ENCODE measurements around the gene MPDU1. TPM values are rescaled to one million over a fixed set of nuclear protein-coding genes. Genes with fewer than 3 reads are reported as not detected.

Gene MPDU1
- total and polyA plus RNA-seq, 2 of the 4 experiments (the other 2 are of a cell fraction): 135 to 149 TPM

GRCh38 chr17:7577327-7578199 lies 6.1 kb upstream of the MPDU1 start (continued):
- no peak for TF ChIP-seq FOS (IDR thresholded peaks at IDR 0.05; ENCODE audit: low read depth, low read length)

DNA sequence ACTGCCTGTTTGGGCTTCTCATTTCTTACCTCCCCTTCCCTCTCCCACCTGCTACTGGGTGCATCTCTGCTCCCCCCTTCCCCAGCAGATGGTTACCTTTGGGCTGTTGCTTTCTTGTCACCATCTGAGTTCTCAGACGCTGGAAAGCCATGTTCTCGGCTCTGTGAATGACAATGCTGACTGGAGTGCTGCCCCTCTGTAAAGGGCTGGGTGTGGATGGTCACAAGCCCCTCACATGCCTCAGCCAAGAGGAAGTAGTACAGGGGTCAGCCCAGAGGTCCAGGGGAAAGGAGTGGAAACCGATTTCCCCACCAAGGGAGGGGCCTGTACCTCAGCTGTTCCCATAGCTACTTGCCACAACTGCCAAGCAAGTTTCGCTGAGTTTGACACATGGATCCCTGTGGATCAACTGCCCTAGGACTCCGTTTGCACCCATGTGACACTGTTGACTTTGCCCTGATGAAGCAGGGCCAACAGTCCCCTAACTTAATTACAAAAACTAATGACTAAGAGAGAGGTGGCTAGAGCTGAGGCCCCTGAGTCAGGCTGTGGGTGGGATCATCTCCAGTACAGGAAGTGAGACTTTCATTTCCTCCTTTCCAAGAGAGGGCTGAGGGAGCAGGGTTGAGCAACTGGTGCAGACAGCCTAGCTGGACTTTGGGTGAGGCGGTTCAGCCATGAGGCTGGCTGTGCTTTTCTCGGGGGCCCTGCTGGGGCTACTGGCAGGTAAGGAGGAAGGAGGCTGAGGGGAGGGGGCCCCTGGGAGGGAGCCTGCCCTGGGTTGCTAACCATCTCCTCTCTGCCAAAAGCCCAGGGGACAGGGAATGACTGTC lies 4.4 kb upstream of the MPDU1 start, which contains the start of gene CD68:
Gene CD68, plus strand, starts transcription at position 638 of the 833 bp plus-strand sequence. Its CDS starts 40 bp downstream, at position 678.
- ChIA-PET POLR2A (ENCODE audit: unreplicated experiment) (interaction anchor here (0.8 to 1.2 kb wide), 2 partner anchors 10 to 28 kb away, joined by 3 to 6 read pairs; no protein-coding TSS in a partner anchor), CTCF (interaction anchor here (1.3 kb wide), 1 partner anchor 109 kb away, joined by 4 read pairs; the partner anchor contains the start of genes TP53 and WRAP53)
- Histone ChIP-seq H3K18ac (ENCODE audit: low read depth, low read length) (peak within 1 kb of the TSS; percentile 3; the same call in 1 of the 2 replicates), H2AK9ac (replicated peaks; ENCODE audit: low read depth, low read length, poor library complexity) (peak within 1 kb of the TSS; percentile 86), H3K79me1 (ENCODE audit: low read depth in 1 of 2, low read length in 2 of 2) (peaks cover 13 to 83% of the 10 kb centered on the region in 2 experiments), H3K9me3 (ENCODE audit: control insufficient read depth, insufficient read depth, low read length) (no peaks in the 10 kb centered on the region), H2BK15ac (ENCODE audit: low read depth, low read length) (peak within 1 kb of the TSS; percentile 4; the same call in 2 of the 3 replicates), H2BK5ac (ENCODE audit: low read depth, low read length, poor library complexity, severe bottlenecking) (peak within 1 kb of the TSS; percentile 76), H2BK20ac (ENCODE audit: low read depth, low read length) (no peak within 1 kb of the TSS; the same call in 1 of the 2 replicates), H3K56ac (ENCODE audit: extremely low read depth, insufficient read depth, low read length) (no peak within 1 kb of the TSS), H3K27me3 (ENCODE audit: control insufficient read depth, insufficient read depth, low read length) (no peaks in the 10 kb centered on the region), H2BK120ac (ENCODE audit: low read depth, low read length) (peak within 1 kb of the TSS; percentile 8; the same call in 1 of the 2 replicates), H3K27ac (ENCODE audit: insufficient read depth, low read length) (peak within 1 kb of the TSS; percentile 49), H4K91ac (ENCODE audit: insufficient read depth, low read depth, low read length) (peak within 1 kb of the TSS; percentile 63), H3K9me1 (ENCODE audit: insufficient read depth, low read length) (peaks cover 21% of the 10 kb centered on the region), H3K9ac (ENCODE audit: low read depth, low read length) (peak within 1 kb of the TSS; percentile 8), H2AFZ (replicated peaks; ENCODE audit: low read length, poor library complexity) (peak within 1 kb of the TSS; percentile 70), H3K4me1 (ENCODE audit: control insufficient read depth, insufficient read depth, low read length) (peaks cover 32% of the 10 kb centered on the region), H3K4me2 (ENCODE audit: low read depth, low read length) (peak within 1 kb of the TSS; percentile 23), H4K20me1 (ENCODE audit: insufficient read depth, low read length) (peaks cover 54% of the 10 kb centered on the region), H3K36me3 (ENCODE audit: control insufficient read depth, insufficient read depth, low read length) (peaks cover 50% of the 10 kb centered on the region), H3K23ac (ENCODE audit: low read depth, low read length) (peak within 1 kb of the TSS; percentile 48), H3K4me3 (ENCODE audit: insufficient read depth, low read depth, low read length) (peak within 1 kb of the TSS; percentile 1; the same call in 1 of the 2 replicates), H2AK5ac (ENCODE audit: low read depth, low read length) (peak within 1 kb of the TSS; percentile 93), H4K5ac (ENCODE audit: low read depth, low read length) (peak within 1 kb of the TSS; percentile 72), H3K14ac (replicated peaks; ENCODE audit: low read depth, low read length) (peak within 1 kb of the TSS; percentile 81), H3K4ac (ENCODE audit: low read depth, low read length) (peak within 1 kb of the TSS; percentile 78), H4K8ac (ENCODE audit: low read depth in 2 of 2, low read length in 2 of 2) (peak within 1 kb of the TSS in 1 of 2 experiments; percentile 78; a peak in 2 of 4 replicates)
- ATAC-seq (ENCODE audit: low read depth) (peak; percentile 56), DNase-seq (peak; percentile 91)
- in situ Hi-C loops (cut with MboI; ENCODE audit: low sequenced_read_pairs) (no loop called here), dilution Hi-C loops (cut with HindIII; ENCODE audit: low sequenced_read_pairs, unreplicated experiment) (no loop called here), intact Hi-C loops (cut with micrococcal nuclease) (no loop called here)
- WGBS, 2 experiments (ENCODE audit: extremely low coverage in 2 of 2, insufficient read length in 1 of 2): 0% methylated on average over 2 of the region's 7 CpGs; no CpG with 5 or more reads in 1 of the 2 experiments
- no TSS peak for BruUV-seq (replicated peaks)
- TF ChIP-seq NFE2L2 (IDR thresholded peaks at IDR 0.05; ENCODE audit: low read depth, low read length): no peak; the same call in 1 of the 2 replicates
- TF ChIP-seq, protein P1, sequence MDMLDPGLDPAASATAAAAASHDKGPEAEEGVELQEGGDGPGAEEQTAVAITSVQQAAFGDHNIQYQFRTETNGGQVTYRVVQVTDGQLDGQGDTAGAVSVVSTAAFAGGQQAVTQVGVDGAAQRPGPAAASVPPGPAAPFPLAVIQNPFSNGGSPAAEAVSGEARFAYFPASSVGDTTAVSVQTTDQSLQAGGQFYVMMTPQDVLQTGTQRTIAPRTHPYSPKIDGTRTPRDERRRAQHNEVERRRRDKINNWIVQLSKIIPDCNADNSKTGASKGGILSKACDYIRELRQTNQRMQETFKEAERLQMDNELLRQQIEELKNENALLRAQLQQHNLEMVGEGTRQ (IDR thresholded peaks at IDR 0.05; ENCODE audit: low read depth, low read length): peak; percentile 77
- peak; percentile 94 for TF ChIP-seq POLR2A (IDR thresholded peaks at IDR 0.05; ENCODE audit: low read depth, low read length)
- TF ChIP-seq MAZ (IDR thresholded peaks at IDR 0.05; ENCODE audit: borderline replicate concordance, low read depth, low read length): peak; percentile 26; the same call in 1 of the 2 replicates
- TF ChIP-seq RAD21 (IDR thresholded peaks at IDR 0.05; ENCODE audit: low read length): no peak; the same call in 1 of the 2 replicates
- TF ChIP-seq CEBPB (IDR thresholded peaks at IDR 0.05; ENCODE audit: low read depth, low read length): peak; percentile 97
- peak; percentile 30; the same call in 1 of the 2 replicates for TF ChIP-seq FOS (IDR thresholded peaks at IDR 0.05; ENCODE audit: low read depth, low read length)
- no peak for TF ChIP-seq RFX5 (IDR thresholded peaks at IDR 0.05; ENCODE audit: low read depth, low read length)
- no peak for TF ChIP-seq CHD1 (IDR thresholded peaks at IDR 0.05; ENCODE audit: low read depth, low read length)
- TF ChIP-seq MAFK (IDR thresholded peaks at IDR 0.05; ENCODE audit: low read depth, low read length): no peak
- no peak for TF ChIP-seq RCOR1 (IDR thresholded peaks at IDR 0.05; ENCODE audit: insufficient replicate concordance, low read length)

All from IMR-90 (cell line).